DLD1 (cell line): ENCODE measurements around the gene NF1.

Source experiments
- in situ Hi-C: cut with HindIII; loops from 2 replicates; pipeline ENCODE4 v1.10.0; 2017; ENCODE audit warnings: low sequenced_read_pairs

Gene NF1

GRCh38 chr17:31397256-31397939, 302.6 kb downstream of the NF1 start:
- in situ Hi-C loops, result no loop called here

GRCh38 chr17:31398381-31399311, 303.9 kb downstream of the NF1 start:
- in situ Hi-C loops, result no loop called here

GRCh38 chr17:31400481-31400950, 305.7 kb downstream of the NF1 start:
- in situ Hi-C loops, result no loop called here

- in situ Hi-C loops, result no loop called here
Measured at GRCh38 chr17:31401456-31402254, 306.9 kb downstream of the NF1 start.

GRCh38 chr17:31404028-31404949, 309.5 kb downstream of the NF1 start:
- in situ Hi-C loops, result no loop called here

GRCh38 chr17:31405890-31406371, 311.2 kb downstream of the NF1 start:
- in situ Hi-C loops, result no loop called here

GRCh38 chr17:31408586-31408985, 313.8 kb downstream of the NF1 start:
- in situ Hi-C loops, result no loop called here

GRCh38 chr17:31411707-31412285, 317.0 kb downstream of the NF1 start:
- in situ Hi-C loops, result no loop called here

GRCh38 chr17:31412511-31412910, 317.7 kb downstream of the NF1 start:
- in situ Hi-C loops, result no loop called here

- in situ Hi-C loops, result no loop called here
Measured at GRCh38 chr17:31413081-31413799, 318.5 kb downstream of the NF1 start.

- in situ Hi-C loops, result no loop called here
Measured at GRCh38 chr17:31413874-31414549, 319.2 kb downstream of the NF1 start.

- in situ Hi-C loops, result no loop called here
Measured at GRCh38 chr17:31414550-31414918, 319.8 kb downstream of the NF1 start.

GRCh38 chr17:31415004-31415454, 320.3 kb downstream of the NF1 start:
- in situ Hi-C loops, result no loop called here

- in situ Hi-C loops, result no loop called here
Measured at GRCh38 chr17:31415640-31416502, 321.1 kb downstream of the NF1 start.

GRCh38 chr17:31416503-31416923, 321.7 kb downstream of the NF1 start:
- in situ Hi-C loops, result no loop called here

GRCh38 chr17:31417051-31417792, 322.4 kb downstream of the NF1 start:
- in situ Hi-C loops, result no loop called here
